ENCODE measurements around the gene CDK7. TPM values are rescaled to one million over a fixed set of nuclear protein-coding genes. Genes with fewer than 3 reads are reported as not detected.

Gene CDK7
- total RNA-seq, 8 experiments from 2014 or later = 30.8 to 75.9 (median 39.7) TPM

DNA sequence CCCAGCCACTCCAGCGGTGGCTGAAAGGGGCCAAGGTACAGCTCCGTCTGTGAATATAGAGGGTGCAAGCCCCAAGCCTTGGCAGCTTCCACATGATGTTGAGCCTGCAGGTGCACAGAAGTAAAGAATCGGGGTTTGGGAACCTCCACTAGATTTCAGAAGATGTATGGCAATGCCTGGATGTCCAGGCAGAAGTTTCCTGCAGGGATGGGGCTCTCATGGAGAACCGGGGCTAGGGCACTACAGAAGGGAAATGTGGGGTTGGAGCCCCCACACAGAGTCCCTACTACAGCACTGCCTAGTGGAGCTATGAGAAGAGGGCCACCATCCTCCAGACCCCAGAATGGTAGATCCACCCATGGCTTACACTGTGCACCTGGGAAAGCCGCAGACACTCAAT is 74.7 kb downstream of the CDK7 start:
- no peak for ATAC-seq (replicated peaks in 6 of 8)
- Histone ChIP-seq H3K4me1 (replicated peaks in 1 of 2) (no peaks in the 10 kb centered on the region), H3K4me3 (no peak overlapping the region), H3K27ac (no peak overlapping the region)
- WGBS, 10 experiments = 80 to 96% (median 90%) methylated on average over 2 to 4 of the region's 5 CpGs; no CpG with 5 or more reads in 6 of the 10 experiments
- in situ Hi-C loops (cut with MboI; ENCODE audit: low pct_unique_long_range_greater_than_20kb in 2 of 9, low sequenced_read_pairs in 9 of 9, unreplicated experiment in 9 of 9) = no loop called here

DNA sequence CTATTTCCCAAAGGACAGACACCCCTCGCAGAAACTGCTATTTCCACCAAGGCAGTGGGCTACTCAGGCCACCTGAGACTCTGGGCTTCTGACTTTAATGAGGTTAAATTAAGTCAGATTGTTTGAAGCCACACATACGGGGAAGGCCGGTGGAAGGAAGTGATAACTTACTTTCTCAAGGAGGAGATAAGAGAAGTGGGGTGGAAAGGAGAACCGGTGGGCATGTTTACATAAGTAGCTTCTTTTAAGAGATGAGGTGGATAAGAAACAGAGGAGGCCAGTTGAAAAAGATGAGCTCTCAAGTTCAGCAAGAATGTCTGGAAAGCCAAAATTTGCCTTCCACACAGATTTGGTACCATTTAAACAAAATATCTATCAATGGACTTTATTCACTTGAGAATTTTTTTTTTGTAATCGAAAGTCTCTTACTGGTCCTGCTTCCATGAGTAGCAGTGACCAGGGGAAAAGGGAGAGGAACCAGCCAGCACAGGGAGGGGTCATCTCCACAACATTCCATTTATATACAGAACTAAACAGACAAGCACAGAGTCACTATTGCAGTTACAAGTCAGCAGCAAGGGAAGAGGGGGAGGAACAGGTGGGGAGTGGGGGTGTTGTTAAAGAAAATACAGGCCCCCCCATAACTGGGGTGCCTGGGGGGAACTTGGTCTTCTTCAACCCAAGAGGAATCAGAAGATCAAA is 77.9 kb downstream of the CDK7 start:
- no peak for ATAC-seq (replicated peaks in 6 of 8)
- WGBS, 10 experiments = 40 to 95% (median 84%) methylated on average over 1 to 5 of the region's 5 CpGs; no CpG with 5 or more reads in 2 of the 10 experiments
- Histone ChIP-seq H3K27ac (no peak overlapping the region), H3K4me3 (no peak overlapping the region), H3K4me1 (replicated peaks in 1 of 2) (no peaks in the 10 kb centered on the region)
- in situ Hi-C loops (cut with MboI; ENCODE audit: low pct_unique_long_range_greater_than_20kb in 2 of 9, low sequenced_read_pairs in 9 of 9, unreplicated experiment in 9 of 9) = no loop called here

DNA sequence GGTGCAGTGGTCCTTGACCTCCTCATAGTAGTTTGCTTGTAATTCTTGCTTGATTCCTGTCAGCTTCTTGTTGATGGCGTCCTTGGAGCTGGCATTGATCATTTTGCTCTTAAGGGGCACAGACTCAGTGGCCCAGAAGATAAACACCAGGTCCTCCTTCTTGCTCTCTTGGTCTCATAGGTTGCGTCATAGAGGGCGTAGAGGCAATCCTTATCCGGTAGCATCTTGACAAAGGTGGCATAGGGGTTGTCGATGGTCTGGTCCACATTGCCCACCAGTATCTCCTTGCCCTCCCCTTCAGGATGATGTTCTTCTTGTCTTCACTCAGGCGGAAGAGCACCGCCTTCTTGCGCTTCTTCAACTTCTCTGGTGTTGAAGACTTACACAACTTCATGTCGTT is 78.7 kb downstream of the CDK7 start:
- in situ Hi-C loops (cut with MboI; ENCODE audit: low pct_unique_long_range_greater_than_20kb in 2 of 9, low sequenced_read_pairs in 9 of 9, unreplicated experiment in 9 of 9) = no loop called here
- Histone ChIP-seq H3K4me3 (no peak overlapping the region), H3K4me1 (replicated peaks in 1 of 2) (no peaks in the 10 kb centered on the region), H3K27ac (no peak overlapping the region)
- ATAC-seq (replicated peaks in 6 of 8) = no peak
- WGBS, 10 experiments = 80 to 100% (median 100%) methylated on average over 1 to 6 of the region's 9 CpGs; no CpG with 5 or more reads in 3 of the 10 experiments

DNA sequence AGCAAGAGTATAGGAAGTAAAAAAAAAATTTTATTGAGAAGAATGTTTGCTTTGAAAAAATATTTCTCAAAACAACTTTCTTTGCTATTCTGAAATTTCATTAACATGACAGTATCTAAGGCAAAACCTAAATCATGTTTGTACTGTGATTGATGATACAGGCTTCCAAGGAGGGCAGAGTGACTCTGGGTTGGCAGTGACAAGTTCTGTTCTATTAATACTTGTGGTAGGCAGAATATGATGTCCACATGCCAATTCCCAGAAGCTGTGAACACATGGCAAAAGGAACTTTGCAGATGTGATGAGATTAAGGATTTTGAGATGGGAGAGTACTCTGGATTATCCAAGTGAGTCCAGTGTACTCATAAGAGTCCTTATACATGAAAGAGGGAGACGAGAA is 81.3 kb downstream of the CDK7 start:
- ATAC-seq (replicated peaks in 6 of 8) = no peak
- in situ Hi-C loops (cut with MboI; ENCODE audit: low pct_unique_long_range_greater_than_20kb in 2 of 9, low sequenced_read_pairs in 9 of 9, unreplicated experiment in 9 of 9) = no loop called here
- Histone ChIP-seq H3K4me1 (replicated peaks in 1 of 2) (no peaks in the 10 kb centered on the region), H3K27ac (no peak overlapping the region), H3K4me3 (no peak overlapping the region)
- WGBS, 10 experiments = 40 to 100% (median 88%) methylated on average over 1 of the region's 1 CpG; no CpG with 5 or more reads in 6 of the 10 experiments

DNA sequence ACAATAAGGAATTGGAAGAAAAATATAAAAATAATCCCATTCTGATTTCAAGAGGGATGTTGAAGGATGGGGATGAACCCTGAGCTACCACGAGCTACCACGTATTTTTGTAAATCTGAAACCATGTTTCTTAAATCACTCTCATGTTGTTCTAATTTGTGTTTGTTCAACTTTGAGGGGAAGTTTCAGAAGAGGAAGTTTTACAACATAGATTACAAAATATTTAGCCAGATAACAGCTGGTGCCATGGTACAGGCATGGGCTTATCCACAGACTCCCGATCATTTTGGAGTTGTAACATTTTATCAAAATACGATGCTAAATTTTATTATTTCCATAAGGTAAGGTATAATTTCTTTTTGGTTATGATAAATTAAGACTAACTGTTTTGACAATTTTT is 82.7 kb downstream of the CDK7 start:
- H3K27ac ChIP-seq = no peak overlapping the region
- no peak for ATAC-seq (replicated peaks in 6 of 8)
- in situ Hi-C loops (cut with MboI; ENCODE audit: low pct_unique_long_range_greater_than_20kb in 2 of 9, low sequenced_read_pairs in 9 of 9, unreplicated experiment in 9 of 9) = no loop called here
- no peaks in the 10 kb centered on the region for H3K4me1 ChIP-seq (replicated peaks in 1 of 2)
- 55 to 100% (median 89%) methylated on average over 1 to 4 of the region's 4 CpGs; no CpG with 5 or more reads in 1 of the 10 experiments for WGBS, 10 experiments
- H3K4me3 ChIP-seq = no peak overlapping the region

DNA sequence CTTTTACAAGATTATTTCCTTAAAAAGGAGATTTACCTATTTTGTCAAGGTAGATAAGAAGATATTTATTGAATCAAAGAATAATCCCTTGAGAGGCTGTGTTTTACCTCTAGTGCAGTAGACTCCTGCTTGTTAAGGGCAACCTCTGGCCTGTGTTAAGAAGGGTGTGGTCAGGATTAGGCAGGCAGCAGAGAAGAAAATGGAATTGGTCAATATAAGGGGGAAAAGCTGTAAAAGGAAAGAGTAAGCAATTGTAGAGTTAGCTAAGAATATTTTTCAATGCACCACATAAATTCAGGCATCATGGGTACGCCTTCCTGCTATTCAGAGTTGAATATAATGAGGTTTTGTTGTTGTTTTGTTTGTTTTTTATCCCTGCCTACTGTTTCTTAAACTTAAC is 91.7 kb downstream of the CDK7 start:
- no peak overlapping the region for H3K4me3 ChIP-seq
- in situ Hi-C loops (cut with MboI; ENCODE audit: low pct_unique_long_range_greater_than_20kb in 2 of 9, low sequenced_read_pairs in 9 of 9, unreplicated experiment in 9 of 9) = no loop called here
- no peak overlapping the region for H3K27ac ChIP-seq
- peak in 2 of 8 experiments; percentile 21 to 41 for ATAC-seq (replicated peaks in 6 of 8)
- no peaks in the 10 kb centered on the region for H3K4me1 ChIP-seq (replicated peaks in 1 of 2)
- WGBS, 10 experiments = 63 to 100% (median 100%) methylated on average over 1 of the region's 1 CpG; no CpG with 5 or more reads in 3 of the 10 experiments

Other genes starting within 250 kb of the CDK7 start
- 10 to 100 TPM; 26.8 to 51.4 (median 47.2) TPM for gene SLC30A5, start 140.9 kb upstream of the CDK7 start, total RNA-seq
- gene CCNB1, start 67.7 kb upstream of the CDK7 start, total RNA-seq = 100 to 1,000 TPM in 2 of 8 experiments, 10 to 100 TPM in 1, 1 to 10 TPM in 5; 6.1 to 149 (median 8.9) TPM
- gene CENPH, start 45.3 kb upstream of the CDK7 start, total RNA-seq = 10 to 100 TPM in 5 of 8 experiments, 1 to 10 TPM in 3; 1.8 to 38.6 (median 13.4) TPM
- 10 to 100 TPM in 1 of 8 experiments, 1 to 10 TPM in 7; 3.0 to 10.5 (median 4.6) TPM for gene CCDC125, start 97.9 kb downstream of the CDK7 start, total RNA-seq
- 10 to 100 TPM; 21.8 to 54.7 (median 33.9) TPM for gene AK6, start 134.6 kb downstream of the CDK7 start, total RNA-seq
- 100 to 1,000 TPM in 2 of 8 experiments, 10 to 100 TPM in 6; 68.4 to 120 (median 84.9) TPM for gene TAF9, start 134.6 kb downstream of the CDK7 start, total RNA-seq
- gene RAD17, start 134.9 kb downstream of the CDK7 start, total RNA-seq = 10 to 100 TPM; 26.9 to 41.3 (median 28.6) TPM
- 1 to 10 TPM in 1 of 8 experiments, under 1 TPM in 7; 0.05 to 2.5 (median 0.26) TPM for gene MARVELD2, start 180.2 kb downstream of the CDK7 start, total RNA-seq